ENCODE data around the gene BNC2.

The BNC2 gene

DNA sequence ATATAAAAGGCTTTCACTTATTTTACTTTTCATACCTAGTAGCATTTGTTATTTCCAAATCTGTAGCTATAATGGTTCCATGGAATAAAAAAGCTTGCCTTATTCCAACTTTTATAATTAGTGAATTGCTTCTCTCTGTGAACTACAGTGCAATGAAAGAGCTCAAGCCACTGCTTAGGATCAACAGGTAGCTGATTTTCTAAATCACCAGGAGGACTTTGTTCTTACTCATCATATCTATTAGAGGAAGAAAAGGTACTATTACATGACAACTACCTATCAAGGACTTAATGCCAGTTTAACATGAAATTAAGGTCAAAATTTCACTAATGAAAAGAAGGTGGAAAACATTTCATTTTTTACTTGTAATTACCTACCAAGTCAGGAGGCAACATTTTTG, 414.6 kb downstream of the BNC2 start:
- H3K9me3 ChIP-seq: no peaks in the 10 kb centered on the region
- no peaks in the 10 kb centered on the region for H3K36me3 ChIP-seq
- H3K27me3 ChIP-seq: no peaks in the 10 kb centered on the region
- DNase-seq: no peak
- TF ChIP-seq, protein P1, sequence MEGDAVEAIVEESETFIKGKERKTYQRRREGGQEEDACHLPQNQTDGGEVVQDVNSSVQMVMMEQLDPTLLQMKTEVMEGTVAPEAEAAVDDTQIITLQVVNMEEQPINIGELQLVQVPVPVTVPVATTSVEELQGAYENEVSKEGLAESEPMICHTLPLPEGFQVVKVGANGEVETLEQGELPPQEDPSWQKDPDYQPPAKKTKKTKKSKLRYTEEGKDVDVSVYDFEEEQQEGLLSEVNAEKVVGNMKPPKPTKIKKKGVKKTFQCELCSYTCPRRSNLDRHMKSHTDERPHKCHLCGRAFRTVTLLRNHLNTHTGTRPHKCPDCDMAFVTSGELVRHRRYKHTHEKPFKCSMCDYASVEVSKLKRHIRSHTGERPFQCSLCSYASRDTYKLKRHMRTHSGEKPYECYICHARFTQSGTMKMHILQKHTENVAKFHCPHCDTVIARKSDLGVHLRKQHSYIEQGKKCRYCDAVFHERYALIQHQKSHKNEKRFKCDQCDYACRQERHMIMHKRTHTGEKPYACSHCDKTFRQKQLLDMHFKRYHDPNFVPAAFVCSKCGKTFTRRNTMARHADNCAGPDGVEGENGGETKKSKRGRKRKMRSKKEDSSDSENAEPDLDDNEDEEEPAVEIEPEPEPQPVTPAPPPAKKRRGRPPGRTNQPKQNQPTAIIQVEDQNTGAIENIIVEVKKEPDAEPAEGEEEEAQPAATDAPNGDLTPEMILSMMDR (IDR thresholded peaks at IDR 0.05; ENCODE audit: low read depth, low read length): no peak
- no peak overlapping the region for H3K4me3 ChIP-seq (ENCODE audit: low read depth, low read length)
- H3K4me1 ChIP-seq: peaks cover 3% of the 10 kb centered on the region

DNA sequence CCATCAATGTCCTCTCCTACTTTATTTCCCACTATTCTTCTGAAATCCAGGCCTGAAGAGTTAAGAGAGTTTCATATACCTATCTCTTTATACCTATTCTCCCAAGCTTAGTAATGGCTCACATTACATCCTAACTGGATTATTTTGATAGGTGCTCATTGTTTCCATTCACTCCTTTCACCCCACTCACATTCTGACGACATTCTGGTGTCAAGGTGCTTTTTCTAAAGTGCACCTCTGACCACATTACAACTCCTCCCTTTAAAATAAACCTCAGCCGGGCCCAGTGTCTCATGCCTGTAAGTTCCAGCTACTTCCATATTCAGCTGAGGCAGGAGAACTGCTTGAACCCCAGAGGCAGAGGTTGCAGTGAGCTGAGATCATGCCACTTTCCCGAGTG, 417.1 kb downstream of the BNC2 start:
- Histone ChIP-seq H3K36me3 (no peaks in the 10 kb centered on the region), H3K9me3 (no peaks in the 10 kb centered on the region), H3K27me3 (no peaks in the 10 kb centered on the region), H3K4me1 (peaks cover 10% of the 10 kb centered on the region), H3K4me3 (ENCODE audit: low read depth, low read length) (no peak overlapping the region)
- TF ChIP-seq, protein P1 (IDR thresholded peaks at IDR 0.05; ENCODE audit: low read depth, low read length): no peak
- DNase-seq: no peak

GRCh38 chr9:16450578-16450977, 419.9 kb downstream of the BNC2 start:
- TF ChIP-seq, protein P1 (IDR thresholded peaks at IDR 0.05; ENCODE audit: low read depth, low read length): no peak
- H3K4me1 ChIP-seq: peaks cover 15% of the 10 kb centered on the region
- peak; percentile 72 for DNase-seq
- H3K4me3 ChIP-seq (ENCODE audit: low read depth, low read length): no peak overlapping the region
- H3K36me3 ChIP-seq: no peaks in the 10 kb centered on the region
- H3K9me3 ChIP-seq: no peaks in the 10 kb centered on the region
- H3K27me3 ChIP-seq: no peaks in the 10 kb centered on the region

GRCh38 chr9:16450043-16450442, 420.4 kb downstream of the BNC2 start:
- DNase-seq: no peak
- Histone ChIP-seq H3K9me3 (no peaks in the 10 kb centered on the region), H3K27me3 (no peaks in the 10 kb centered on the region), H3K4me3 (ENCODE audit: low read depth, low read length) (no peak overlapping the region), H3K36me3 (no peaks in the 10 kb centered on the region), H3K4me1 (peaks cover 15% of the 10 kb centered on the region)
- TF ChIP-seq, protein P1 (IDR thresholded peaks at IDR 0.05; ENCODE audit: low read depth, low read length): no peak

DNA sequence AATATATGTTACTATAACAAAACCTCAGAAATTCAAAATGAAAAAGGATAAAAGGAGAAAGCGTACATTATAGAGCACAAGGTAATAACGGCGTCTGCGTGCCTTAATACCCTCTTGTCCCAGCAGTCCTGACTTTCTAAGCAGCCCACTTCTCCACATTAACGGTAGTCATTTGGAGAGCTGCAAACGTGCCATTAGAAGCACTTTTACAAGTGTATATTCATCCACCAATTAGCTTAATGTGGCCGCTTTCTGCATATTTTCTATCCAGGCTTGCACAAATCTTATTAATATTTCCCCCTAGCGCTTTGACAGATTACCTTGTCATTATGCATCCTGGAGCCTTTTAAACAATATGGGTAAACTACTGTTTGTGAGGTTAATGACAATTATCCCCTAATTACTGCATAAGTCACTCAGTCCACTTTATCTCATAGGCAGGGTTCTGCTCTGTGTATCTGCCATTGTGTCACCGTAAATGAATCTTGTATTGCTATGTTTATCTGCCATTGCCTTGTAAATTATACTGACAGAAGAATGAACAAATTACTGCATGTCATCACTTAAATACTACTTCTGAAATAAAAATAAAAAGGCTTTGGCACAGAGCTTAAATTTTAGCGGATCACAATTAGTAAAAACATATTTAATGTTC, 421.3 kb downstream of the BNC2 start:
- no peaks in the 10 kb centered on the region for H3K36me3 ChIP-seq
- no peaks in the 10 kb centered on the region for H3K27me3 ChIP-seq
- H3K9me3 ChIP-seq: no peaks in the 10 kb centered on the region
- DNase-seq: no peak
- H3K4me1 ChIP-seq: peaks cover 15% of the 10 kb centered on the region
- H3K4me3 ChIP-seq (ENCODE audit: low read depth, low read length): no peak overlapping the region
- TF ChIP-seq, protein P1 (IDR thresholded peaks at IDR 0.05; ENCODE audit: low read depth, low read length): no peak

DNA sequence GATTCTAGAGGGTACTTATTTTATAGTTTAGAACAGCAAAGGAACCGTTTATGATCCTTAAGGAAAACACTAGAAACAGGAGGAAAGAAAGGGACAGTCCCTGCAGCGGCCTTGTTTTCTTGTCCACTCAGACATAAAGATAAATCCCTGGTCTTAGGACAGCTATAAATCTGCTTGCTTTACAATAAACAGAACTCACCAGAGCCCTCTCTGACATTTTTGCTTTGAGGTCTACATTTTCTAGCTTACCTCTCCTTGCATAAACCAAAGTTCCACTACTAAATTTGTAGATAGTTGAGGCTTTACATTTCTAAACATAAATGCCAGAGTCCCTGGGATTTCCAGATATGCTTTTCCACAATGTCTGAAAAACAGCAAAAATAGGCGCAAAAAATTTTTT, 422.5 kb downstream of the BNC2 start:
- TF ChIP-seq, protein P1 (IDR thresholded peaks at IDR 0.05; ENCODE audit: low read depth, low read length): no peak
- DNase-seq: no peak
- Histone ChIP-seq H3K9me3 (no peaks in the 10 kb centered on the region), H3K4me3 (ENCODE audit: low read depth, low read length) (no peak overlapping the region), H3K4me1 (peaks cover 15% of the 10 kb centered on the region), H3K36me3 (no peaks in the 10 kb centered on the region), H3K27me3 (no peaks in the 10 kb centered on the region)
